Lower leg skin (tissue), 3 donors: ENCODE measurements around the gene HINT2.

Source experiments
- POLR2A ChIP-seq, 2 donors: fragments of 450-650 bp; IDR thresholded peaks; one replicate each; pipeline ENCODE4 v1.6.1; 2016 to 2017; ENCODE audit warnings: antibody characterized with exemption in 2 of 2, mild to moderate bottlenecking in 1 of 2, moderate library complexity in 1 of 2
- TF ChIP-seq, protein P1 (sequence below), 3 donors: fragments of 450-650 bp; IDR thresholded peaks; one replicate each; pipeline ENCODE4 v1.5.1; 2016; ENCODE audit warnings: antibody characterized with exemption in 3 of 3, mild to moderate bottlenecking in 3 of 3, moderate library complexity in 2 of 3

DNA sequence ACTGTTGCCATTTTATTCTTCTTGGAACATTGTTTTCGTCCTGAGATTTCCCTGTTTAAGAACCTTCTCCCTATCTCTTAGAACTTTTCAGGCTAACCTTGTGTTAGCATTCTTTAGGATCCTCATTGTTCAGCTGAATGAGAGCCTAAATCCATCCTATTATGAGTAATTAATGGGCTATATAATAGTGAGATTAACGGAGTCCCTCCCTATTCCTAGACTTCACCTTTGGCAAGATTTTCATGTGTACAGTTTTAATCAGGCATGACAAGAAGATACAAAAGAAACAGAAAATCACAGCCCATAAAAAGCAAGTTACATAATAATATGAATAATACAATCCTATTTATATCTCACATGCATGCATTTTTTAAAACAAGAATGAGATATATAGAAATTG lies 51.7 kb downstream of the HINT2 start:
- no peak for TF ChIP-seq POLR2A (IDR thresholded peaks at IDR 0.05)
- TF ChIP-seq, protein P1, sequence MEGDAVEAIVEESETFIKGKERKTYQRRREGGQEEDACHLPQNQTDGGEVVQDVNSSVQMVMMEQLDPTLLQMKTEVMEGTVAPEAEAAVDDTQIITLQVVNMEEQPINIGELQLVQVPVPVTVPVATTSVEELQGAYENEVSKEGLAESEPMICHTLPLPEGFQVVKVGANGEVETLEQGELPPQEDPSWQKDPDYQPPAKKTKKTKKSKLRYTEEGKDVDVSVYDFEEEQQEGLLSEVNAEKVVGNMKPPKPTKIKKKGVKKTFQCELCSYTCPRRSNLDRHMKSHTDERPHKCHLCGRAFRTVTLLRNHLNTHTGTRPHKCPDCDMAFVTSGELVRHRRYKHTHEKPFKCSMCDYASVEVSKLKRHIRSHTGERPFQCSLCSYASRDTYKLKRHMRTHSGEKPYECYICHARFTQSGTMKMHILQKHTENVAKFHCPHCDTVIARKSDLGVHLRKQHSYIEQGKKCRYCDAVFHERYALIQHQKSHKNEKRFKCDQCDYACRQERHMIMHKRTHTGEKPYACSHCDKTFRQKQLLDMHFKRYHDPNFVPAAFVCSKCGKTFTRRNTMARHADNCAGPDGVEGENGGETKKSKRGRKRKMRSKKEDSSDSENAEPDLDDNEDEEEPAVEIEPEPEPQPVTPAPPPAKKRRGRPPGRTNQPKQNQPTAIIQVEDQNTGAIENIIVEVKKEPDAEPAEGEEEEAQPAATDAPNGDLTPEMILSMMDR (IDR thresholded peaks at IDR 0.05): no peak
